T-helper 1 cell (primary cell): ENCODE measurements around the gene WDFY1.

Experiments used
- DNase-seq, 5 donors: peaks; one replicate each; pipeline ENCODE4 v3.0.0-alpha.2; 2012 to 2020

WDFY1 gene

GRCh38 chr2:223930103-223930976 is 14.8 kb downstream of the WDFY1 start:
- no peak for DNase-seq

GRCh38 chr2:223929571-223930102 is 15.5 kb downstream of the WDFY1 start:
- peak in 2 of 5 donors; percentile 14 to 68 for DNase-seq

GRCh38 chr2:223928113-223929006 is 16.8 kb downstream of the WDFY1 start:
- DNase-seq: no peak

GRCh38 chr2:223925106-223925505 is 20.0 kb downstream of the WDFY1 start:
- DNase-seq: no peak

- no peak for DNase-seq
Measured at GRCh38 chr2:223923976-223924375, 21.2 kb downstream of the WDFY1 start.

- no peak for DNase-seq
Measured at GRCh38 chr2:223922308-223922707, 22.8 kb downstream of the WDFY1 start.

- no peak for DNase-seq
Measured at GRCh38 chr2:223921204-223921603, 23.9 kb downstream of the WDFY1 start.

GRCh38 chr2:223920109-223920508 is 25.0 kb downstream of the WDFY1 start:
- DNase-seq: no peak

- DNase-seq: no peak
Measured at GRCh38 chr2:223918671-223919134, 26.4 kb downstream of the WDFY1 start.

GRCh38 chr2:223916181-223916920 is 28.8 kb downstream of the WDFY1 start:
- no peak for DNase-seq

GRCh38 chr2:223915071-223915470 is 30.1 kb downstream of the WDFY1 start:
- no peak for DNase-seq

GRCh38 chr2:223914324-223914723 is 30.8 kb downstream of the WDFY1 start:
- DNase-seq: no peak

GRCh38 chr2:223909001-223909741 is 36.0 kb downstream of the WDFY1 start:
- no peak for DNase-seq

- DNase-seq: no peak
Measured at GRCh38 chr2:223908304-223908998, 36.7 kb downstream of the WDFY1 start.

- DNase-seq: no peak
Measured at GRCh38 chr2:223905996-223906395, 39.1 kb downstream of the WDFY1 start.

GRCh38 chr2:223901854-223902253 is 43.3 kb downstream of the WDFY1 start:
- no peak for DNase-seq

- no peak for DNase-seq
Measured at GRCh38 chr2:223901311-223901710, 43.8 kb downstream of the WDFY1 start.

GRCh38 chr2:223900531-223900930 is 44.6 kb downstream of the WDFY1 start:
- no peak for DNase-seq

- no peak for DNase-seq
Measured at GRCh38 chr2:223900066-223900465, 45.1 kb downstream of the WDFY1 start.

GRCh38 chr2:223897669-223898330 is 47.3 kb downstream of the WDFY1 start:
- DNase-seq: peak in 1 of 5 donors; percentile 48
